Right atrium auricular region (tissue), 2 donors: ENCODE results near the gene UGT1A7. TPM values are rescaled to one million over a fixed set of nuclear protein-coding genes. Genes with fewer than 3 reads are reported as not detected.

Experiments used
- DNase-seq: peaks from one replicate; pipeline ENCODE4 v3.0.0-alpha.2; 2019; ENCODE audit warnings: low spot score
- H3K27ac ChIP-seq, 2 donors: fragments of 200-600 bp; sonication (generic); 1 replicate in 1 of 2; 2 replicates in 1 of 2; pipeline ENCODE4 v1.5.1; 2016 to 2019
- H3K27me3 ChIP-seq, 2 donors: fragments of 200-600 bp; sonication (generic); one replicate each; pipeline versions ENCODE4 v1.5.1 to v1.6.0; 2017 to 2019
- H3K36me3 ChIP-seq: fragments of 200-600 bp; sonication (generic); one replicate; pipeline ENCODE4 v1.5.1; 2016
- H3K4me1 ChIP-seq, 2 donors: fragments of 200-600 bp; sonication (generic); one replicate each; pipeline versions ENCODE4 v1.5.1 to v1.6.0; 2017 to 2019
- H3K4me3 ChIP-seq, 2 donors: fragments of 200-600 bp; sonication (generic); 1 replicate in 1 of 2; 2 replicates in 1 of 2; pipeline ENCODE4 v1.5.1; 2017 to 2019; ENCODE audit warnings: mild to moderate bottlenecking in 1 of 2, moderate library complexity in 1 of 2
- H3K9me3 ChIP-seq, 2 donors: fragments of 200-600 bp; sonication (generic); one replicate each; pipeline ENCODE4 v1.5.1; 2019
- CTCF ChIP-seq, 2 donors: fragments of 200-600 bp; sonication (generic); IDR thresholded peaks; one replicate each; pipeline ENCODE4 v1.5.1; 2019; ENCODE audit warnings: antibody characterized with exemption in 2 of 2
- total RNA-seq, 2 donors: library from RNA; depleted of rRNA; stranded (reverse); fragments of >200 nt; gene quantifications; one replicate each; pipeline ENCODE4 v1.1.0, GENCODE V29; 2016

Gene UGT1A7
- total RNA-seq, 2 donors from 2014 or later, result not detected

GRCh38 chr2:233772583-233772982, 90.9 kb downstream of the UGT1A7 start:
- Histone ChIP-seq H3K4me3 (no peak overlapping the region), H3K27ac (no peak overlapping the region), H3K36me3 (no peaks in the 10 kb centered on the region), H3K4me1 (no peaks in the 10 kb centered on the region), H3K27me3 (no peaks in the 10 kb centered on the region), H3K9me3 (peaks cover 0 to 10% of the 10 kb centered on the region in 2 donors)
- TF ChIP-seq CTCF (IDR thresholded peaks at IDR 0.05), result no peak
- no peak for DNase-seq

- Histone ChIP-seq H3K4me3 (no peak overlapping the region), H3K27ac (no peak overlapping the region), H3K27me3 (no peaks in the 10 kb centered on the region), H3K4me1 (no peaks in the 10 kb centered on the region), H3K36me3 (no peaks in the 10 kb centered on the region), H3K9me3 (peaks cover 0 to 10% of the 10 kb centered on the region in 2 donors)
- no peak for DNase-seq
- TF ChIP-seq CTCF (IDR thresholded peaks at IDR 0.05), result no peak
Observed at GRCh38 chr2:233773854-233774253, 92.2 kb downstream of the UGT1A7 start.

- no peaks in the 10 kb centered on the region for H3K4me1 ChIP-seq
- H3K36me3 ChIP-seq, result no peaks in the 10 kb centered on the region
- no peaks in the 10 kb centered on the region for H3K27me3 ChIP-seq
- no peak for DNase-seq
- no peak overlapping the region for H3K4me3 ChIP-seq
- no peak overlapping the region for H3K27ac ChIP-seq
- TF ChIP-seq CTCF (IDR thresholded peaks at IDR 0.05), result no peak
- peaks cover 0 to 10% of the 10 kb centered on the region in 2 donors for H3K9me3 ChIP-seq
Observed at GRCh38 chr2:233775414-233775813, 93.7 kb downstream of the UGT1A7 start.

- DNase-seq, result no peak
- Histone ChIP-seq H3K4me3 (no peak within 1 kb of the TSS), H3K27me3 (no peaks in the 10 kb centered on the region), H3K36me3 (no peaks in the 10 kb centered on the region), H3K4me1 (no peaks in the 10 kb centered on the region), H3K9me3 (peaks cover 0 to 10% of the 10 kb centered on the region in 2 donors), H3K27ac (no peak within 1 kb of the TSS)
- no peak for TF ChIP-seq CTCF (IDR thresholded peaks at IDR 0.05)
Observed at GRCh38 chr2:233778030-233778429, 96.3 kb downstream of the UGT1A7 start, which contains the start of gene MROH2A. MROH2A (plus strand) TSS chr2:233778330; CDS start chr2:233779359, 1,029 bp downstream.

- Histone ChIP-seq H3K4me1 (no peaks in the 10 kb centered on the region), H3K27me3 (no peaks in the 10 kb centered on the region), H3K9me3 (peaks cover 0 to 10% of the 10 kb centered on the region in 2 donors), H3K4me3 (no peak overlapping the region), H3K27ac (no peak overlapping the region), H3K36me3 (no peaks in the 10 kb centered on the region)
- no peak for TF ChIP-seq CTCF (IDR thresholded peaks at IDR 0.05)
- no peak for DNase-seq
Observed at GRCh38 chr2:233779722-233780121, 98.0 kb downstream of the UGT1A7 start.

GRCh38 chr2:233780771-233781170, 99.1 kb downstream of the UGT1A7 start:
- no peak overlapping the region for H3K27ac ChIP-seq
- TF ChIP-seq CTCF (IDR thresholded peaks at IDR 0.05), result no peak
- H3K9me3 ChIP-seq, result peaks cover 0 to 5% of the 10 kb centered on the region in 2 donors
- H3K27me3 ChIP-seq, result no peaks in the 10 kb centered on the region
- H3K4me1 ChIP-seq, result no peaks in the 10 kb centered on the region
- H3K4me3 ChIP-seq, result no peak overlapping the region
- DNase-seq, result no peak
- H3K36me3 ChIP-seq, result no peaks in the 10 kb centered on the region
